Airway epithelial cell (primary cell): ENCODE data around the gene IL26. TPM values are rescaled to one million over a fixed set of nuclear protein-coding genes. Genes with fewer than 3 reads are reported as not detected.

Experiments used
- total RNA-seq: library from RNA; depleted of rRNA; stranded (reverse); fragments of >200 nt; gene quantifications from 2 replicates; pipeline ENCODE4 v1.2.3, GENCODE V29; 2015

Gene IL26
- total RNA-seq = not detected in 2 replicates

DNA sequence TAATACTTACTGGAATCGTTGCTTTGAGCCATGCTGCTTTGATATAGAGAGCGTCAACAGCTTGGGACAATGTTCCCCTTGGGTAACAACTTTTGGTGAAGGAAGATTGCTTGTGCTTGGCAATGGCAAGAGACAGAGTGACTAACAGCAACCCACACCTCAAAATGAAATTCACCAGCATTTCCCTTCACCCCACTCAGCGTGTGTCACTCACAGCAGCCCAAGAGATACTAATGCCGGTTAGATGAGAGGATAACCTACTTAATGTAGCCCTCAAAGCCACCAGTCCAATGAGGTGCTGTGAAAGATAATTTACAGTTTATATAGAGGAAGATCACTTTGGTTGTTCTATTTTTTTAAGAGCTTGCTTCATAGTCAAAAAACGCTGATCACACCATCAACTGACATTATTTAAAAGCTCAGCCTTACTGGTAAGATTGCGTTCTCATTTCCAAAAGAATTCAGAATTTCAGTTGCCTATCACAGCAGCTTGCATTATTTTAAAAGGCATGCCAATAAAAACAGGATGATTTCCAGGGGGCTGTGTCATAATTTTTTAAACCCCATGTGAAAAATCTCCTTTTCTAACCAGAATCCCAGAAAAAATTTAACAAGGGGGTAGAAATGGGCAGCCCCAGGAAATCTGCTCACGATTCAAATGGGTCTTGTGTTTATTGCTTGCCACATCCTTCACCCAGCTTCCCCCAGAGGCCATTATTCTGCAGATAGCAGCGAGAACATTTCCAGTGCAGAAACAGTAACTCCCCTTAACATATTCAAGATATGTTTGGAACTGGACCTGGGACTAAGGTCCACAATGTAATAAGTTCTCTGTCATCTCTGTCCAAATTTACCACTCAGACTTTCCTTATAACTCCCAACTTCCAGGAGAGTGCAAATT lies at the start of gene IL26:
TSS of gene IL26 (minus strand) at position 235 of the 901 bp plus-strand sequence. CDS start at position 181, 54 bp downstream.

DNA sequence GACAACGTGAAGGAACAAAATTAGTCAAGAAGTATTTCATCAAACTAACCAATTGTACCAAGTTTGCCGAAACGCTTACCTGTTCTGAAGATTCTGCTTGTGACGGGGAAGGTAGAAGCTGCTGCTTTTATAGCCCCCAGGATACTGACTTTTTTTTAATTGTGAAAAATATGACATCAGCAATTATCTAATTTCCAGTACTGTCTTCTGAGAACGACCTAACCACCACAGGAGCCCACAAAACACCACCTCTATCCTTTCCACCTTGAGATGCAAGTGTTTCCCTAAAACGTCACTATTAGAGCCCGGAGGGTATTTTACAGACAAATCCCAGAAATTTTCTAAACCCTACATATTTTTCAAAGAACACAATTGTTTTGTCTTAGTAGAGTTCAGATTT lies 27.9 kb upstream of the IL26 start, which contains the start of gene IL22:
TSS of gene IL22 (minus strand) at position 101 of the 400 bp plus-strand sequence. CDS start 156 bp downstream, outside the sequence.

DNA sequence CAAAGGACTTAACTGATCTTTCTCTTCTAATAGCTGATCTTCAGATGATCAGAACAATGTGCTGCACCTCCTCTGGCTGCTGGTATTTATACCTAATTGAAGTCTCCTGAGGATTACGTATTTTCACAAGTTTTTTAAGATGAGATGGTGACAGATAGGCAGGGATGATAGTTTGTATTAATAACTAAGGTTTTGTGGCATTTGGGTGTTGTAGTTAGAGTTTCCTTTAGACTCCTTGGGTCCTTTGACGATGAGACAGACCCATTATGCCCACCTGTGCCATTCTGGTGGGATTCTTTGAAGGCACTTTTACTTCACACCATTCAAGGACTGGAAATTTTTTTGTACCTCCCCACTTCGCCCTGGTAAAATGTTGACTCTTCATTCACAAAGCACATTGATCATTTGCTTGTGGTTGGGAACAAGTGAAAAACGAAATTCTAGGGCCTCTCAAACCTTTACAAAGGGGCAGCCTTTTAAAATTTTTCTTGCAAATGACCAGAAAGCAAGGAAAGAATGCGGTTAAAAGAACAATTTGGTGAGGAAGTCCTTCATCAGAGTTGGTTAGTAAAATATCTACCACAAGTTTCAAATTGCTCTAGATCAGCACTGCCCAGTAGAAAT lies 65.8 kb downstream of the IL26 start, which contains the start of gene IFNG:
TSS of gene IFNG (minus strand) at position 60 of the 624 bp plus-strand sequence. CDS start 125 bp downstream, outside the sequence.

Other genes starting within 250 kb of the IL26 start
- not detected in 2 replicates for gene IFNG-AS1, start 236.4 kb downstream of the IL26 start, total RNA-seq
- gene IFNG, start 66.1 kb downstream of the IL26 start, total RNA-seq = not detected in 2 replicates
- gene IL22, start 27.8 kb upstream of the IL26 start, total RNA-seq = not detected in 2 replicates
- gene MDM1, start 106.6 kb upstream of the IL26 start, total RNA-seq = 2.6 and 4.2 TPM in 2 replicates